Duodenal mucosa (tissue), 2 donors: ENCODE data around the gene PRODH.
"Not testable (repeated sequence)": the region's sequence is repeated elsewhere in the genome, so short reads cannot be mapped to it uniquely, and the experiment has no call there.

Experiments used
- H3K27ac ChIP-seq: one replicate; pipeline ENCODE4 v1.7.0; 2013; ENCODE audit warnings: low read depth, low read length
- H3K27me3 ChIP-seq, 2 donors: one replicate each; pipeline ENCODE4 v1.7.0; 2013; ENCODE audit warnings: low read length in 2 of 2, control low read depth in 1 of 2; ENCODE audit not compliant: insufficient read depth in 2 of 2, control insufficient read depth in 1 of 2
- H3K36me3 ChIP-seq, 2 donors: one replicate each; pipeline ENCODE4 v1.7.0; 2013; ENCODE audit warnings: low read length in 2 of 2, control low read depth in 1 of 2; ENCODE audit not compliant: insufficient read depth in 2 of 2, control insufficient read depth in 1 of 2
- H3K4me1 ChIP-seq, 2 donors: one replicate each; pipeline ENCODE4 v1.7.0; 2013; ENCODE audit warnings: low read length in 2 of 2, control low read depth in 1 of 2; ENCODE audit not compliant: insufficient read depth in 2 of 2, control insufficient read depth in 1 of 2
- H3K4me3 ChIP-seq, 2 donors: one replicate each; pipeline ENCODE4 v1.7.0; 2013; ENCODE audit warnings: low read length in 2 of 2, low read depth in 1 of 2
- H3K9ac ChIP-seq, 2 donors: one replicate each; pipeline ENCODE4 v1.7.0; 2013; ENCODE audit warnings: low read length in 2 of 2, low read depth in 1 of 2
- H3K9me3 ChIP-seq, 2 donors: one replicate each; pipeline ENCODE4 v1.7.0; 2013; ENCODE audit warnings: low read length in 2 of 2, control low read depth in 1 of 2; ENCODE audit not compliant: control insufficient read depth in 1 of 2

PRODH gene

DNA sequence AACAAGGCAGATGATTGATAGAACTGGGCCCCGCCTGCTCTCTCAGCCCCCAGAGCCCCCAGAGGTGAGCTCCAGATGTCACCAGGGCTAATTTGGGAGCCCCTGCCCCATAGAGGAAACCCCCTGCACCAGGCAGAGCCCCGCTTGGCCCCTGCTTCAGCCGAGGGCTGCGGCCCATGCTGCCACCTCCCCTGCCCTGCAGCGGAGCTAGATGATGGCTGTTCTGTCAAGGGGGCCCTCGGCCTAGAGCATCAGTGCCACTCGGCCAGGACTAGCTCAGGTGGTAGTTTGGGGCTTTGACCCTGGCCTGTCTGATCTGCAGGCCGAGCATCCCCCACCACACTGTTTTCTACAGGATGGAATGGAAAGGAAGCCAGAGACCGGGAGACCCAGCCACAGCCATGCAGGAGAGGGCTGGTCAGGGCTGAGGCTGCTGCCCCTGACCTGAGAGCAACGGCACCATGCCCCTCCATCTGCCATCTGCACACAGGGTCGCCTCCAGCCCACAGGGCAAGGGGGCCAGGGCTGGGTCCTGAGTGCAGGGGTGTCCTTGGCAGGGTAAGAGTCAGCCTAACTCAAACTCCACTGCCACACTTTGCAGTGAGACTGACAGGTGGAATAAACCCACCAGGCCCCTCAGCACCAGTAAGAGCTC lies 24.2 kb upstream of the PRODH start:
- H3K4me1 ChIP-seq, H3K9ac ChIP-seq, H3K36me3 ChIP-seq, H3K9me3 ChIP-seq, H3K4me3 ChIP-seq, H3K27ac ChIP-seq, H3K27me3 ChIP-seq: not testable (repeated sequence)

GRCh38 chr22:18959741-18960140 lies 23.6 kb upstream of the PRODH start:
- not testable (repeated sequence) for H3K27ac ChIP-seq, H3K27me3 ChIP-seq, H3K4me1 ChIP-seq, H3K9ac ChIP-seq, H3K36me3 ChIP-seq, H3K4me3 ChIP-seq, H3K9me3 ChIP-seq

GRCh38 chr22:18959266-18959665 lies 23.2 kb upstream of the PRODH start:
- H3K27ac ChIP-seq, H3K4me1 ChIP-seq, H3K27me3 ChIP-seq, H3K4me3 ChIP-seq, H3K9me3 ChIP-seq, H3K9ac ChIP-seq, H3K36me3 ChIP-seq: not testable (repeated sequence)

- not testable (repeated sequence) for H3K27ac ChIP-seq, H3K4me3 ChIP-seq, H3K36me3 ChIP-seq, H3K9ac ChIP-seq, H3K27me3 ChIP-seq, H3K4me1 ChIP-seq, H3K9me3 ChIP-seq
These were observed 22.6 kb upstream of the PRODH start for GRCh38 chr22:18958738-18959137.

- H3K4me1 ChIP-seq, H3K36me3 ChIP-seq, H3K4me3 ChIP-seq, H3K27me3 ChIP-seq, H3K27ac ChIP-seq, H3K9ac ChIP-seq, H3K9me3 ChIP-seq: not testable (repeated sequence)
These were observed 22.2 kb upstream of the PRODH start for GRCh38 chr22:18958321-18958705.

DNA sequence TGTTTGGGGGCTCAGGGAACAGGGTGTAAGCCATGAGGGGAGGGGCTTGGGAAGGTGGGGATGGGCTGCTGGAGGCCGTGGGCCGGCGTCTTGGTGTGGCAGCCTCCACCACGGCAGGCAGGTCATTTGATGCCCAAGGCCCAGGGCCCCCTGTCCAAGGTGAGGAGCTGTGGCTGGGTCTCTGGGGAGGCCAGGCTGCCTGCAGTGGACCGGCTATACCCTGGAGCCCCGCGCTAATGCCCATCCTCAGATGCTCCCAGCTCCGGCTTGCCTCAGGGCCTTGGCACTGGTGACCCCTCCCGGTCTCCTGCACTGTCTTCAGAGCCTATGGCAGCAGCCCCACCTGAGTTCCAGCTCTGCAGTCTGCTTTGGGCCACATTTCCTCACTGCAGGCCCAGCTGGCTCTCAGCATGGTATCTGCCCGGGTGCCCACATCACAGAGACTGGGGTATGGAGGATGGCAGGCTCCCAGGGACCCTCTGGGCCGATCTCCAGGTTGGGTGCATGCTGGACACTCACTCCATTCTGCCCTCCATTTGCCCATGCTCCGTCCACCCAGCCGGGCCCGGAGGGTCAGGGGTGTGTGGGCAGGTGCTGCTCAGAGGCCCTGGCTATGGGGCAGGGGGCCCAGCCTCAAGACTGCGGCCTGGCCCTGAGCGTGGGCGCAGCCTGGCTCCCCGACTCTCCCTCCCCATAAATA lies 21.7 kb upstream of the PRODH start:
- H3K36me3 ChIP-seq, H3K9ac ChIP-seq, H3K9me3 ChIP-seq, H3K27me3 ChIP-seq, H3K4me1 ChIP-seq, H3K4me3 ChIP-seq, H3K27ac ChIP-seq: not testable (repeated sequence)

DNA sequence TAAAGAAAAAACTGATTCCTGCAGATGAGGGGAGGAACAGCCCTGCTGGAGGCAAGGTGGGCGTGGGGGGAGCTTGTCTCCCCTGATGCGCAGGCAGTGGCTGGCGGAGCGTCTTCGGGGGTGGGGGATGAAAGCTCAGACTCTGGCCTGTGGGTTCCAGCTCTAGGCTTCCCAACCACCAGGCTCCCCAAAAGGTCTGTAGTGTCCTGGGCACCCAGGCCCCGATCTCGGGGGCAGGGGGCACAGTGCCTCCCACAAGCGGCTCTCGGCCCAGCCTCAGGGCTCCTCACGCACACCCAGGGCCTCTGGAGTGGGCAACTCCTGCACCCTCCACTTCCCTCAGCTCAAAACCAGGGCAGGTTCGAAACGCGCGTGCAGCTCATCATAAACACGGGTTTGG lies 20.9 kb upstream of the PRODH start:
- not testable (repeated sequence) for H3K36me3 ChIP-seq, H3K4me1 ChIP-seq, H3K9me3 ChIP-seq, H3K4me3 ChIP-seq, H3K27ac ChIP-seq, H3K9ac ChIP-seq, H3K27me3 ChIP-seq

- not testable (repeated sequence) for H3K27me3 ChIP-seq, H3K4me1 ChIP-seq
These were observed 20.2 kb upstream of the PRODH start for GRCh38 chr22:18956121-18956895.

GRCh38 chr22:18955696-18956095 lies 19.6 kb upstream of the PRODH start:
- no peak overlapping the region for H3K27ac ChIP-seq
- H3K4me3 ChIP-seq = no peak overlapping the region
- H3K27me3 ChIP-seq = peaks cover 0 to 4% of the 10 kb centered on the region in 2 donors
- no peaks in the 10 kb centered on the region for H3K36me3 ChIP-seq
- no peaks in the 10 kb centered on the region for H3K4me1 ChIP-seq
- H3K9ac ChIP-seq = no peak overlapping the region
- no peaks in the 10 kb centered on the region for H3K9me3 ChIP-seq

More at GRCh38 chr22:18956121-18956895, 20.2 kb upstream of the PRODH start:
- not testable (repeated sequence) for H3K27ac ChIP-seq, H3K4me3 ChIP-seq, H3K9ac ChIP-seq, H3K9me3 ChIP-seq, H3K36me3 ChIP-seq

- Histone ChIP-seq H3K27ac (no peak overlapping the region), H3K27me3 (peaks cover 0 to 6% of the 10 kb centered on the region in 2 donors), H3K9me3 (no peaks in the 10 kb centered on the region), H3K4me1 (no peaks in the 10 kb centered on the region), H3K9ac (no peak overlapping the region), H3K36me3 (no peaks in the 10 kb centered on the region), H3K4me3 (no peak overlapping the region)
These were observed 19.0 kb upstream of the PRODH start for GRCh38 chr22:18954990-18955571.
